ENCODE data around the gene VGLL4.

DNA sequence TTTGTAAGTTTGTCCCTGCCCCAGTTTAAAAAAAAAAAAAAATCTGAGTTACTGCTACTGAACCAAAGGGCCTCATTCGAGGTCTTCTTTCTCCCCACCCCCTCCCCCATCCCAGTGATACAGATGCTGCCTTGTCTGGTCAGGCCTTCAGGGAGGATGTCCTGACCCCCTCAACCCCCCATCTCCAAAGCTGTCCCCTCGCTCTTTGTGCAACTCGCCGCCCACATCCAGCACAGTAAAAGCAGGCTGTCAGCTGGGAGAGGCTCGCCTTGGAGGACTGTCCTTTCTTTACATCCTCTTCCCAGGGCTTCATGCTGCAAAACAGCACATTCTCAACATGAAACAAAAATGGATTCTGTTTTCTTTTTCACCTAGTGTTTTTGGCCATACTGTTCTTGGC is 133.4 kb downstream of the VGLL4 start:
- TF ChIP-seq, protein P1, sequence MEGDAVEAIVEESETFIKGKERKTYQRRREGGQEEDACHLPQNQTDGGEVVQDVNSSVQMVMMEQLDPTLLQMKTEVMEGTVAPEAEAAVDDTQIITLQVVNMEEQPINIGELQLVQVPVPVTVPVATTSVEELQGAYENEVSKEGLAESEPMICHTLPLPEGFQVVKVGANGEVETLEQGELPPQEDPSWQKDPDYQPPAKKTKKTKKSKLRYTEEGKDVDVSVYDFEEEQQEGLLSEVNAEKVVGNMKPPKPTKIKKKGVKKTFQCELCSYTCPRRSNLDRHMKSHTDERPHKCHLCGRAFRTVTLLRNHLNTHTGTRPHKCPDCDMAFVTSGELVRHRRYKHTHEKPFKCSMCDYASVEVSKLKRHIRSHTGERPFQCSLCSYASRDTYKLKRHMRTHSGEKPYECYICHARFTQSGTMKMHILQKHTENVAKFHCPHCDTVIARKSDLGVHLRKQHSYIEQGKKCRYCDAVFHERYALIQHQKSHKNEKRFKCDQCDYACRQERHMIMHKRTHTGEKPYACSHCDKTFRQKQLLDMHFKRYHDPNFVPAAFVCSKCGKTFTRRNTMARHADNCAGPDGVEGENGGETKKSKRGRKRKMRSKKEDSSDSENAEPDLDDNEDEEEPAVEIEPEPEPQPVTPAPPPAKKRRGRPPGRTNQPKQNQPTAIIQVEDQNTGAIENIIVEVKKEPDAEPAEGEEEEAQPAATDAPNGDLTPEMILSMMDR (conservative IDR thresholded peaks at IDR 0.05 in 1 of 2, IDR thresholded peaks at IDR 0.05 in 1 of 2; ENCODE audit: extremely low read depth in 1 of 2, insufficient read depth in 1 of 2, low read depth in 1 of 2, low read length in 2 of 2): no peak
- TF ChIP-seq EZH2 (IDR thresholded peaks at IDR 0.05; ENCODE audit: borderline replicate concordance, low read length): no peak

Data from mammary epithelial cell (primary cell).